Activated naive CD8-positive, alpha-beta T cell treated with anti-CD3 and anti-CD28 coated beads, Interleukin-2, amount 50 U/mL, for 24 hours (primary cell): ENCODE data around the gene PTPRT.

Source experiments
- ATAC-seq: fragments of 150-1000 bp; cut with Tn5 transposase; one replicate; pipeline ENCODE4 v1.10.0; 2021
- DNase-seq: peaks from one replicate; pipeline ENCODE4 v3.0.0; 2021
- H3K27ac Mint-ChIP-seq: one replicate; pipeline ENCODE4 v1.8.0; 2021; ENCODE audit warnings: mild to moderate bottlenecking, mixed read lengths
- H3K27me3 Mint-ChIP-seq: one replicate; pipeline ENCODE4 v1.8.0; 2021; ENCODE audit warnings: mixed read lengths
- H3K36me3 Mint-ChIP-seq: one replicate; pipeline ENCODE4 v1.8.0; 2021; ENCODE audit warnings: low read depth, mixed read lengths
- H3K4me1 Mint-ChIP-seq: one replicate; pipeline ENCODE4 v1.8.0; 2021; ENCODE audit warnings: mixed read lengths
- H3K4me3 Mint-ChIP-seq: one replicate; pipeline ENCODE4 v1.8.0; 2021; ENCODE audit warnings: mild to moderate bottlenecking, moderate library complexity, mixed read lengths
- H3K9me3 Mint-ChIP-seq: one replicate; pipeline ENCODE4 v1.8.0; 2021; ENCODE audit warnings: mixed read lengths

The PTPRT gene

DNA sequence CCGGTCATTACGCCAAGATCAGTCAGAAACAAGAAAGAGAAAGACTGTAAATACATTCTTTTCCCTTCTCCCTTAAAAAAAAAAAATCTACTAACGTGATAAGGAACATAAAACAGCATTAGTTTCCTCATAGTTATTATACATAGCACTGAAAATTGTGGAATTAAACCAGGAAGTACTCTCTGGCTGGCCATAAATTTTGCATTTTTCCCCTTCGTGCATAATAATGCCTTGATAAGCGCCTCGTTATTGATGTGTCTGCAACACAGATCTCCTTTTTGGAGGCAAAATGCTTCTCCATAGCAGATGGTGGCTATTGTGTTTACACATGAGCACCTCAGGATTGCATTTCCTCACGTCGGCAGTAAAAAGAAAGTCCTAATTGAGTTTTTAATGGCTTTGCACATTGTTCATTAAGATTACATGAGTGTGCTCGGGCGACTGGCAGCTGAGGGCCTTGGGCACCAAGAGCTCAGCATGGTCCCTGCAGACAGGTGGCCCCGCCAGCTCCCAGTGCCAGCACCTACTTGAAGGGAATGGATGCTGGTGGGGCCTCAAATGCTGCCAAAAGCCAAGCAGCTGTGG lies 394.5 kb downstream of the PTPRT start:
- Mint-ChIP-seq H3K4me3 (no peak overlapping the region), H3K27me3 (no peaks in the 10 kb centered on the region), H3K36me3 (no peaks in the 10 kb centered on the region), H3K9me3 (no peaks in the 10 kb centered on the region), H3K4me1 (no peaks in the 10 kb centered on the region), H3K27ac (no peak overlapping the region)
- ATAC-seq: no peak
- no peak for DNase-seq

DNA sequence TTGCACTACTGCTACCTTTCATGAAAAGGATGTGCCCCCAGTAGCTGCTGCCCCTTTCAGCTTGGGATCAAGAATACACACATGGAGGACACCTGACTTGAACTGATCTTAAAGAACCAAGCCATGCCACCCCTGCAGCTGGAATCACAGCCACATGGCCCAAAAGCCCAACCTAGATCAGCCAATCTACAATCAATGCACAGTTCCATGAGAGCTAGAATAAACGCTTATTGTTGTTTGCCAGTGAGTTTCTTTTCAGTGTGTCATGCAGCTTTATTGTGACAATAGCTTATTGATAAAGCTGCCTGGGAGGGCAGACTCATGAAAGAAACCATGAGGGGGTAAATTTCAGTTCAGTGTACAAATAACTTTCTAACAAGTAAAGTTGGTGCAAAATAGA lies 397.7 kb downstream of the PTPRT start:
- ATAC-seq (no peak), DNase-seq (no peak)
- no peak overlapping the region for H3K4me3 Mint-ChIP-seq
- no peaks in the 10 kb centered on the region for H3K27me3 Mint-ChIP-seq
- no peaks in the 10 kb centered on the region for H3K4me1 Mint-ChIP-seq
- no peaks in the 10 kb centered on the region for H3K36me3 Mint-ChIP-seq
- H3K27ac Mint-ChIP-seq: no peak overlapping the region
- H3K9me3 Mint-ChIP-seq: no peaks in the 10 kb centered on the region

DNA sequence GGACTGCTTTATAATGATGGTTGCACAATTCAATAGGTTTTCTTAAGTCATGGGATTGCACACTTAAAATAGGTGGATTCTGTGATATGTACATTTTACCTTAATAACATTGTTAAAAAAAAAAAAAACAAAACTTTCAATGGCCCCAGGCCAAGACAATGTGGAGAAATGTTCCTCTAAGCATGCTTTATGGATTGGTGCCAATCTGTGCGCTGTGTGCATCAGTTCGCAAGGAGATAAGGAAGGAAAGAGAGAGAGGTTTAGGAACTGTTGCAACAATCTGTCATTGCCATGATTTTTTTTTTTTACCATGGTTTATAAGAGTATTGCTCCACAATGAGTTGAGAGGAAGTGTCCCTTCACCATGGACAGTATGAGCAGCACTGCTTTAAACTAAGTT lies 399.6 kb downstream of the PTPRT start:
- Mint-ChIP-seq H3K4me3 (no peak overlapping the region), H3K27ac (no peak overlapping the region), H3K9me3 (no peaks in the 10 kb centered on the region), H3K36me3 (no peaks in the 10 kb centered on the region), H3K27me3 (no peaks in the 10 kb centered on the region), H3K4me1 (no peaks in the 10 kb centered on the region)
- ATAC-seq (no peak), DNase-seq (no peak)

DNA sequence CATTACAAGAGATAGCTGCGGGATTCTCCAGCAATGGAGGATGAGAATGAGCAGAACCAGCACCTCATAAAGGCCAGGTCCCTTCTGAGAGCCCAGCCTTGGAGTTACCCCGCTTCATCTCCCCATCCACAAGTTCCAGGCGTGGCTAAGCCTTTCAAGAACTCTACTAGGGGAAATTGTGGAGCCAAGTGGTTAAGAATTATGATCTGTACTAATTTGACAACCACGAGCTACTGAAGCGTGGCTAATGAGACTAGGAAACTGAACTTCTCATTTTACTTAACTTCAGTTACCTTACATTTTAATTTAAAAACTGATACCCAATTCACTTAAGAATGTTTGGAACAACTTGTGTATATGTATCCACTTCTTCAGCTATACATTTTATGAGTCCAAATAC lies 401.0 kb downstream of the PTPRT start:
- H3K36me3 Mint-ChIP-seq: no peaks in the 10 kb centered on the region
- H3K9me3 Mint-ChIP-seq: no peaks in the 10 kb centered on the region
- H3K27ac Mint-ChIP-seq: no peak overlapping the region
- no peak overlapping the region for H3K4me3 Mint-ChIP-seq
- no peaks in the 10 kb centered on the region for H3K27me3 Mint-ChIP-seq
- ATAC-seq: no peak
- no peaks in the 10 kb centered on the region for H3K4me1 Mint-ChIP-seq
- DNase-seq: no peak

DNA sequence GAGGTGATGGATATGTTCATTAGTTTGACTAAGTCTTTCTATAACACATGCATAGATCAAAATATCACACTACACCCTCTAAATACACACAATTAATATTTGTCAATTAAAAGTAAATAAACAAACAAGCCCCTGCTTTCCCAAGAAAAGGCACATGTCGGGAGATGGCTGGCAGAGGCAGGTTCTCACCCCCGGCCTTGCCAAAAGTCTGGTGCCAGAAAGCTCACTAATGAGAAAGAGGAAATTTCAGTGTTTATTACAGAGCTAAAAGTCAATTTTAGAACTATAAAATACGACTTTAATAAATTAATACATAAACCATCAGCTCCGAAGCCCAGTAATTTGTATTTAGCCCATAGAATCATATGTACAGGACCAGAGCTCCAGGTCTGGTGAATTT lies 404.7 kb downstream of the PTPRT start:
- no peak for ATAC-seq
- Mint-ChIP-seq H3K27ac (no peak overlapping the region), H3K9me3 (peaks cover 12% of the 10 kb centered on the region), H3K4me1 (no peaks in the 10 kb centered on the region), H3K36me3 (no peaks in the 10 kb centered on the region), H3K4me3 (no peak overlapping the region), H3K27me3 (no peaks in the 10 kb centered on the region)
- DNase-seq: no peak

DNA sequence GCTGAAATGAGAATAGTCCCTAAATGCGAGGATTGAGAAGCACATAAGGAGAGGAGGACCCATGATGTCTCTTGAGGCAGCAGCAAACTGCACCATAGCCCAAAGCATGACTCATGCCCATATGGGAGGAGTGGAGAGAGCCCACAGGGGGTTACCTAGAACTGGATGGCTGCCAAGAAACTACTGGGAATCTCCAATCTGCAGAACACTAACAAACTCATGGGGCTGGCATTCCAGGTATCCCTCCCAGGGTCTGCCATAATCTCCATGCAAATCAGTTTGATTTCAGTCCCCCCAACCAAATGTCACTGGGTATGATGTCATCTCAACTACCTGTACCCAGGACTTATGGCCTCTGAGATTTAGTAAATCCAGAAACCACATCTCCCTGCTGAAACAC lies 410.5 kb downstream of the PTPRT start:
- ATAC-seq: no peak
- H3K36me3 Mint-ChIP-seq: no peaks in the 10 kb centered on the region
- H3K4me1 Mint-ChIP-seq: no peaks in the 10 kb centered on the region
- no peak overlapping the region for H3K27ac Mint-ChIP-seq
- H3K4me3 Mint-ChIP-seq: no peak overlapping the region
- H3K27me3 Mint-ChIP-seq: no peaks in the 10 kb centered on the region
- peaks cover 12% of the 10 kb centered on the region for H3K9me3 Mint-ChIP-seq
- DNase-seq: no peak

DNA sequence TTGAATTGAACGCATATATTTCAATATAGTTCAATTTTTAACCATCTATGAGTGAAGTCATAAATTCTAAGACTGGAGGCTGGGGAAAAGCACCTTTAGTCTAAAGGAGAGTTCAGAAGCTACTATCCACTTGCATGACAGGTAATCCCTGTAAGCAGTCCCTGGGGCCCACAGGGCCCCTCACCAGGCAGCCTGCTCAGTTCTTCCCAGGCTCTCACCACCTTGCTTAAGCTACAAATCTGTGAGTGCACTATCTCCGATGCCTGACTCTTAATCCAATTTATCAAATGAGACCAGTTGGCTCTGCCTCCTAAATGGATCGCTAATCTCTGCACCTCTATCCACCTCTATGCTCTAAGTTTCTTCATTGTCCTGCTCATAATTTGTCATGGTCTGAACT lies 413.8 kb downstream of the PTPRT start:
- Mint-ChIP-seq H3K27me3 (no peaks in the 10 kb centered on the region), H3K36me3 (no peaks in the 10 kb centered on the region), H3K4me1 (no peaks in the 10 kb centered on the region), H3K4me3 (no peak overlapping the region), H3K9me3 (peaks cover 2% of the 10 kb centered on the region), H3K27ac (no peak overlapping the region)
- DNase-seq (no peak), ATAC-seq (no peak)

DNA sequence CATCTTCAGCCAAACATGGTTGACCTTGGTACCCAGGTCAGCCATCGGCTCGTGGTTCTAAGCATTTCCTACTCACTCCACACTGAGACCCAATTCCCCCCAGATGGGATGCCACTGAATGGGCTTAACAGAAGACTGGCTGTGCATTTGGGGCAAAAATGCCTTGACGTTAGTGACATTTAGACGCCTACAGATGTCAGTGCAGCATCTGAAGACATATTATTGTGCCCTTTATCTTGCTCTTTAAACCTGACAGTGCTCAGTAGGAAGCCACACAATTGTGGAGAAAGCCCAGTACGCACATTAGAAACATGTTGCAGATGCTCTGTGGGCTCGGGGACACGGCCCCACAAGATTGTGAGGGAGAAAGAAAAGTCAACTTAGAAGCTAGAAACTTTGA lies 414.7 kb downstream of the PTPRT start:
- DNase-seq (no peak), ATAC-seq (no peak)
- Mint-ChIP-seq H3K27me3 (no peaks in the 10 kb centered on the region), H3K4me1 (no peaks in the 10 kb centered on the region), H3K4me3 (no peak overlapping the region), H3K27ac (no peak overlapping the region), H3K9me3 (no peaks in the 10 kb centered on the region), H3K36me3 (no peaks in the 10 kb centered on the region)

DNA sequence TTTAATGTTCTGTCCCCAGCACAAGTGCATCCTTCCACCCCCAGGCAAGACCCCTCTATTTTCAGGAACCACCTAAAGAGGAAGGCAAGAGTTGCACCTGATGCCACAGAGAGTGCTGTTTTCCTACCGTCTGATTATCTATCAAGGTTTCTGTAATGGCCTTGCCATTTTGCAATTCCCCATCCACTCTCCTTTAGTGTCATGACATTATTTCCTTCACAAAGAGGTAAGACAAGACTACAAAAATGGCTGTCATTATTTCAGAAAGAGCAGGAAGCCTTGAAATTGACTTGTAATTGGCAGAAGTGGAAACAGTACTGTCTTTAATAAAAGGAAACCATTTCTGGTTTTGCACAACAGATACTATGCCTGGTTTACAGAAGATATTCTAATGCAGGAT lies 426.7 kb downstream of the PTPRT start:
- no peak for ATAC-seq
- no peaks in the 10 kb centered on the region for H3K4me1 Mint-ChIP-seq
- H3K4me3 Mint-ChIP-seq: no peak overlapping the region
- no peak overlapping the region for H3K27ac Mint-ChIP-seq
- no peak for DNase-seq
- no peaks in the 10 kb centered on the region for H3K9me3 Mint-ChIP-seq
- H3K27me3 Mint-ChIP-seq: no peaks in the 10 kb centered on the region
- H3K36me3 Mint-ChIP-seq: no peaks in the 10 kb centered on the region

DNA sequence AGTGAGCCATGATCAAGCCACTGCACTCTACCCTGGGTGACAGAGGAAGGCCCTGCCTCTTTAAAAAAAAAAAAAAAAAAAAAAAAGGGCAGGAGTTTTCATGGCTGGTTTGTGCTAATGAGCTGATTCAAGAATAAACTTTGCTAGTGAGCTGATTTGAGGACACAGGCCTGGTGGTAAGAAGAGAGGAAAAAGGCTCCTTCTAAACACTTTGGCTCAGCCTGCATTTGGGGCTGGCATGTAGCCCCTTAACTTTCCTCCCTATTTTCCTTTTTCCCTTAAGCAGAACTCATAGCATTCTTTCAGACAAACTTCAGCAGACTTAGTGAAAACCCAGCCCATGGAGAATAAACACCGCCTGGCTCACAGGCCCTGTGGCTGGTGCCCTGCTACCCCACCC lies 432.7 kb downstream of the PTPRT start:
- Mint-ChIP-seq H3K27ac (no peak overlapping the region), H3K9me3 (no peaks in the 10 kb centered on the region)
- no peak for ATAC-seq

DNA sequence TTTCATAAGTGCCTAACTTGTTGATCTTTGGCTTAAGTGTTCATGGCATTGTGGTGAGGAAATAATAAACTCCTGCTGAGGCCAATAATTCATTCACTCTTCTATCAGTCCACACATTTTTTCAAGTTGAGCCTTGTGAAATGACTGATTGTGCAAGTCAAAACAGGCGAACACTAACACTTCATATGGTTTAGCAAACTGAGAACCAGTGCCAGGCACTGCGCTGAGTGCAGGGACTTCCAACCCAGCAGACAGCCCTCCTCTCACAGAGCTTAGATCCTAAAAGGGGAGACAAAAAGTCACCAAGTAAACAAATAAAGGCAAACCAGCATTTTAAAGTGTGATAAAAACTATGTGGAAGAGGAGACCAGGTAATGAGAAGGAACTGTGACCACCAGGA lies 435.0 kb downstream of the PTPRT start:
- no peaks in the 10 kb centered on the region for H3K9me3 Mint-ChIP-seq

More for the DNA sequence above, 432.7 kb downstream of the PTPRT start:
- no peaks in the 10 kb centered on the region for H3K27me3 Mint-ChIP-seq
- no peaks in the 10 kb centered on the region for H3K36me3 Mint-ChIP-seq
- H3K4me3 Mint-ChIP-seq: no peak overlapping the region
- DNase-seq: no peak
- H3K4me1 Mint-ChIP-seq: no peaks in the 10 kb centered on the region

DNA sequence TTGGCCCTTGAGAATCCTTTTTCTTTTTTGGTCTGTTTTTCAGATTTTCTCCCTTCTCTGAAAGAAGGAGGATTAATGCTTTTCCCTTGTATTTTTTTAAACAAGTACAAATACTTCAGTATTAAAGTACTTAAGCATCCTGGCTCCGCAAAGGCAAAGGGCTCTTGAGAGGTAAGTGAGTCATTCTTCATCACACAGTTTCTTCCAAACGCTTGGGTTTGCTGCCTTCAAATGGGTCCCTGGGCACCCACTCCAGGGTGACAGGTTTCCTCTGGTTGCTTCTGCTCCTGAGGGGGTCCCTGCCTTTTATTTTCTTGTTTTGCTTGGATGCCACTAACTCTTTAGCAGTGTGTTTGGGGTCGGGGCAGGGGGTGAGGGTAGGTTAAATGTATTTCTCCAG lies 437.1 kb downstream of the PTPRT start:
- ATAC-seq (no peak), DNase-seq (no peak)
- Mint-ChIP-seq H3K9me3 (no peaks in the 10 kb centered on the region), H3K36me3 (no peaks in the 10 kb centered on the region), H3K27ac (no peak overlapping the region), H3K4me3 (no peak overlapping the region), H3K4me1 (no peaks in the 10 kb centered on the region), H3K27me3 (no peaks in the 10 kb centered on the region)

More for the DNA sequence above, 435.0 kb downstream of the PTPRT start:
- Mint-ChIP-seq H3K27ac (no peak overlapping the region), H3K27me3 (no peaks in the 10 kb centered on the region), H3K36me3 (no peaks in the 10 kb centered on the region), H3K4me1 (no peaks in the 10 kb centered on the region), H3K4me3 (no peak overlapping the region)
- ATAC-seq (no peak), DNase-seq (no peak)

DNA sequence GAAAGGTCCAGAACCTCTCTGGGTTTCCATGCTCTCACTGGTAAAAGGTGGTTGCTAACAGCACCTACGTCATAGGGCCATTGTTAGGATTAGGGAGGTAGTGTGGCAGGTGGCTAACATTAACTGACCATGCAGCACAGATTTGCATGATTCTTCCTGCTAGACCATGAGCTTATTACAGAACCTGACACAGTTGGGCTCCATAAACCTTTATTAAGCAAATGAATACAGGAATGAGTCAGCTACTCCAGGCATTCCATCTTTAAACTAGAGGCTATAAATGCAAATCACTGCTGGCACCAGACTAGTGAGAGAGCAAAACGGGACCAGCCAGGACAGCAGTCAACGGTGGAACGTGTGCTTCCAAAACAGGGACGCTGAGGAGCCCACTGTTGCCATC lies 440.1 kb downstream of the PTPRT start:
- Mint-ChIP-seq H3K27ac (no peak overlapping the region), H3K4me1 (no peaks in the 10 kb centered on the region), H3K36me3 (no peaks in the 10 kb centered on the region), H3K9me3 (no peaks in the 10 kb centered on the region), H3K4me3 (no peak overlapping the region), H3K27me3 (no peaks in the 10 kb centered on the region)
- DNase-seq (no peak), ATAC-seq (no peak)

DNA sequence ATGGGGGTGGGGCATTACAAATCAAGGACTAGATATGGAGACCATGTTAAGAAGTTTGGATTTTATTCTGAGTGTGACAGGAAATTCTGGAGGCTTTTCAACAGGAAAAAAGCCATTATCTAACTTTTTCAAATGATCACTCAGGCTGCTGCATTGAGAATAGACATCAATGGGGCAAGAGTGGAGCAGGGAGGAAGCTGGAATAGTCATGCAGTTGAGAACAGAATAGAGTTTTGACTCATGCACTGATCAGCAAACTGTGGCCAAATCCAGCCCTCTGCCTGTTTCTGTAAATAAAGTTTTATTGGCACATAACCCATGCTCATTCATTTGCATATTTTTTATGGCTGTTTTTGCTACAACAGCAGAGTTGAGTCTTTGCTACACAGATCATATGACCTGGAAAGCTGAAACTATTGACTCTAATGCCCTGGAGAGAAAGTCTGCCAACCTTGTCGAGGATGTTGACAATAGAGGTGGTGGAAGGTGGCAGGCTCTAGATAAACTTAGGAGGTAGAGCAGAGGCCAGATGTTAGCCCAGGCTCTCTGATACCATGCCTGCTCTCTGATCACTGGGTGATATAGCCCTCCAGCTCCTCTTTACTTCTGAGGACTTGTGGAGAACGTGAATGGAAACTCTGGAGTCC lies 441.8 kb downstream of the PTPRT start:
- Mint-ChIP-seq H3K9me3 (peaks cover 2% of the 10 kb centered on the region), H3K4me1 (no peaks in the 10 kb centered on the region), H3K27ac (no peak overlapping the region), H3K36me3 (no peaks in the 10 kb centered on the region), H3K27me3 (no peaks in the 10 kb centered on the region), H3K4me3 (no peak overlapping the region)
- ATAC-seq (no peak), DNase-seq (no peak)

DNA sequence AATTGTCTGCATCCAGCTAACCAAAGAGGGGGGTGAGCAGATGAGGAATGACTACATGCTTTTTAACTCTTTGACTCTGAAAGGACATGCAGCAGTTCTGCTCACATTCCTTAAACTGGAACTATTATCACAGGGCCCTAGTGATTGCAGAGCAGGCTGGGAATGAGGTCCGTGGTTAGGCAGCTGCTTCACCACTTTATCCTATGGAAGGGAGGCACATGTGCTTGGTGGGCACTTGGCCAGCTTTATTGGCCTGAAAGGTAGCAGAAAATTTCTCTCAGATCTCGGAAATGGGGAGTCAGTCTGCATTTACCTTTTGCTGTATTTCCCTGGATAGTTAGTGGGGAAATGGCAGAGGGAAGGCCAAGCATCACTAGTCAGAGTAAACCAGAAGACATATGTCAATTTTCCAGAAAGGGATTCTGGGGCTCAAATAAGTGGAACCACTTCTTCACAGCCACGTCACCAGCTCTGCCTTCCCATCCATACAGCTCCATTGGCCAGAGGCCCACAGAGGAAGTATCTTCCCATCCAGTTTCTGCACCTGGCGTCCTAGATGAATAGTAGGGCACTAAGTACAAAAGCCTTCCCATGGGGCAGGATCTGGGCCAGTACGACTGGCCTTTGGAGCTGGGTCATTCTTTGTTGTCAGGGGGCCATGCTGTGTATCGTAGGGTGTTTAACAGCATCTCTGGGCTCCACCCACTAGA lies 444.8 kb downstream of the PTPRT start:
- Mint-ChIP-seq H3K4me3 (no peak overlapping the region), H3K27ac (no peak overlapping the region), H3K27me3 (no peaks in the 10 kb centered on the region), H3K36me3 (no peaks in the 10 kb centered on the region), H3K9me3 (peaks cover 10% of the 10 kb centered on the region), H3K4me1 (no peaks in the 10 kb centered on the region)
- no peak for ATAC-seq
- no peak for DNase-seq
